AG09319 (cell line): ENCODE data around the gene IRF8.

Experiments used
- DNase-seq: peaks from one replicate; pipeline ENCODE4 v3.0.0-alpha.2; 2010; ENCODE audit warnings: low read depth; ENCODE audit errors: extremely low read depth
- CTCF ChIP-seq: IDR thresholded peaks from 2 replicates; pipeline ENCODE4 v1.5.1; 2011; ENCODE audit warnings: low read depth, mild to moderate bottlenecking, inconsistent platforms, low read length, moderate library complexity

The IRF8 gene

GRCh38 chr16:85861095-85861825, 37.7 kb upstream of the IRF8 start:
- no peak for DNase-seq
- no peak for TF ChIP-seq CTCF

- DNase-seq = no peak
- TF ChIP-seq CTCF = no peak
Measured at GRCh38 chr16:85862476-85863383, 36.2 kb upstream of the IRF8 start.

GRCh38 chr16:85863384-85863774, 35.6 kb upstream of the IRF8 start:
- DNase-seq = no peak
- TF ChIP-seq CTCF = no peak

DNA sequence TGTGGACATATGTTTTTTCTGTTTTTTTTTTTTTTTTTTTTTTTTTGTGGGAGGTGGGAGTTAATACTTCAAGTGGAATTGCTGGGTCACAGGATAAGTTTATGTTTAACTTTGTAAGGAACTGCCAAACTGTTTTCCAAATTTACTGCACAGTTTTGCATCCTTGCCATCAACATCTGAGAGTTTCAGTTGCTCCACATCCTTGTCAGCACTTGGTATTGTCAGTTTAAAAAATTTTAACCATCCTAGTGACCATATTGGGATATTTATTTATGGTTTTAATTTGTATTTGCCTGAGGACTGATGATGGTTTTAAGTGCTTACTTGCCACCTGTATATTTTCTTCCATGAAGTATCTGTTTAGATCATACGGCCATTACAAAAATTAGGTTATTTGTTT, 34.0 kb upstream of the IRF8 start:
- no peak for DNase-seq
- no peak for TF ChIP-seq CTCF

- no peak for TF ChIP-seq CTCF
- DNase-seq = no peak
Measured at GRCh38 chr16:85867189-85867588, 31.8 kb upstream of the IRF8 start.

GRCh38 chr16:85868495-85868894, 30.5 kb upstream of the IRF8 start:
- no peak for TF ChIP-seq CTCF
- no peak for DNase-seq

- no peak for TF ChIP-seq CTCF
- DNase-seq = no peak
Measured at GRCh38 chr16:85869206-85869605, 29.8 kb upstream of the IRF8 start.
